ENCODE data around the gene OLFML2A.

The OLFML2A gene

DNA sequence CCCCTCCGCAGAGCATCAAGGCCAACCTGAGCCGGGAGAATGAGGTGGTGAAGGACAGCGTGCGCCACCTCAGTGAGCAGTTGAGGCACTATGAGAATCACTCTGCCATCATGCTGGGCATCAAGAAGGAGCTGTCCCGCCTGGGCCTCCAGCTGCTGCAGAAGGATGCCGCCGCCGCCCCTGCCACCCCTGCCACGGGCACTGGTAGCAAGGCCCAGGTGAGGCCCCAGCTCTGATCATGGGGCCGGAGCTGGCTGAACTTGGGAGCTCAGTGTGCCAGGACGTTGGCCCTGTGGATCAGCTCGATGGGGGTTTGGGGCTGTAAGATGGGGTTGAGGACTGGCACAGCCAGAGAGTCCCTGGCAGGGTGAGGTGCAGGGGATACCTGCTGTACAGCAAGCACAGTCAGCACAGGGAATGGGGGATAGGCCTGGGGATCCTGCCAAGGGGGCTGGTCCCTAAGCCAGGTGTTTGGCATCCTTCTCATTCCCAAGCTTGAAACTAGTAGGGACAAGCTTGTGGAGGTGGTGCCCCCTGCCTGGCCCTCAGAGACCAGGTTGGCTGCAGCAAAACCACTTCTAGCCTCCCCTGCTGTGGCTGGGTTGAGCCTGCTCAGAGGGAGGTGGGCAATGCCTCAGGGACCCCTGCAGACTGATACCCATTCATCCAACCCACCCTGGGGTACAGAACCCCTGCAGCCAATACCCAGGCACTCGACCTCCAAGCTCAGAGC is 22.5 kb downstream of the OLFML2A start:
- no peak for DNase-seq

- no peak for DNase-seq
These were observed 23.6 kb downstream of the OLFML2A start for GRCh38 chr9:124800306-124801259.

DNA sequence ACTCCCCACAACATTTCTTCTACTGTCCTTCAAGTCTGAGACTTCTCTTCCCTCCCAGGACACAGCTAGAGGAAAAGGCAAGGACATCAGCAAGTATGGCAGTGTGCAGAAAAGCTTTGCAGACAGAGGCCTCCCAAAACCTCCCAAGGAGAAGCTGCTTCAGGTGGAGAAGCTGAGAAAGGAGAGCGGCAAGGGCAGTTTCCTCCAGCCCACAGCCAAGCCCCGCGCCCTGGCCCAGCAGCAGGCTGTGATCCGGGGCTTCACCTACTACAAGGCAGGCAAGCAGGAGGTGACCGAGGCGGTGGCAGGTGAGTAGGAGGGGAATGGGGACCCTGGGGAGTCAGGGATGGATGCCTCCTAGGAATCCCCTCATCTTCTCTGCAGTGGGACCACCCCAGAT is 24.4 kb downstream of the OLFML2A start:
- no peak for DNase-seq

DNA sequence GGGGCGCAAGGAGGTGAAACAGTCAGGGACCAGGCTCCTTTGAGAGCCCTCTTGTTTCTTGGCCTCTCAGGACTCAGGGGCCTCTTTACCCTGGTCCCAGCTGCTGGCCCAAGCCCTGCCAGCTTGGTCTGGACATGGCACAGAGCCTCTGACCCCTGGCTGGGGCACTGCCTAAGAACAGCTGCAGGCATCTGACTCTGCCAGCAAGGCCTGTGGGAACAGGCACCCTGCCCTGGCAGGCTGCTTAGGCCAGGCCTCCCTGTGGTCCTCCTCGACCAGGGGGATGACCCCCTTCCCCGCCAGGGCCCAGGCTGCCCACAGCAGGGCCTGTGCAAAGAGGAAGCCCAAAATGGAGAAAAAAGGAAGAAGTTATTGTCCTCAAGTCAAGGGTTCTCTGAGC is 25.5 kb downstream of the OLFML2A start:
- DNase-seq: no peak

DNA sequence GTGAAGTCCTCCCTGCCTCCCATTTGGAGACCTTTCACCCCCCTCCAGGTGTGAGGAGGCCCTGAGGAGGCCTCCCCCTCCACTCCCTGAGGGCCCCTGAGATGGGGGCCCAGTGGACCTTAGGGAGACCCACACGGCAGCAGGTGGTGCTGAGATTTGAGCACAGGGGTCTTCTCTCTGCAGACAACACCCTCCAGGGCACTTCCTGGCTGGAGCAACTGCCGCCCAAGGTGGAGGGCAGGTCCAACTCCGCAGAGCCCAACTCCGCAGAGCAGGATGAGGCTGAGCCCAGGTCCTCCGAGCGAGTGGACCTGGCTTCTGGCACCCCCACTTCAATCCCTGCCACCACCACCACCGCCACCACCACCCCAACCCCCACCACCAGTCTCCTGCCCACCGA is 27.0 kb downstream of the OLFML2A start:
- DNase-seq: no peak

- DNase-seq: no peak
These were observed 28.3 kb downstream of the OLFML2A start for GRCh38 chr9:124805186-124805585.

DNA sequence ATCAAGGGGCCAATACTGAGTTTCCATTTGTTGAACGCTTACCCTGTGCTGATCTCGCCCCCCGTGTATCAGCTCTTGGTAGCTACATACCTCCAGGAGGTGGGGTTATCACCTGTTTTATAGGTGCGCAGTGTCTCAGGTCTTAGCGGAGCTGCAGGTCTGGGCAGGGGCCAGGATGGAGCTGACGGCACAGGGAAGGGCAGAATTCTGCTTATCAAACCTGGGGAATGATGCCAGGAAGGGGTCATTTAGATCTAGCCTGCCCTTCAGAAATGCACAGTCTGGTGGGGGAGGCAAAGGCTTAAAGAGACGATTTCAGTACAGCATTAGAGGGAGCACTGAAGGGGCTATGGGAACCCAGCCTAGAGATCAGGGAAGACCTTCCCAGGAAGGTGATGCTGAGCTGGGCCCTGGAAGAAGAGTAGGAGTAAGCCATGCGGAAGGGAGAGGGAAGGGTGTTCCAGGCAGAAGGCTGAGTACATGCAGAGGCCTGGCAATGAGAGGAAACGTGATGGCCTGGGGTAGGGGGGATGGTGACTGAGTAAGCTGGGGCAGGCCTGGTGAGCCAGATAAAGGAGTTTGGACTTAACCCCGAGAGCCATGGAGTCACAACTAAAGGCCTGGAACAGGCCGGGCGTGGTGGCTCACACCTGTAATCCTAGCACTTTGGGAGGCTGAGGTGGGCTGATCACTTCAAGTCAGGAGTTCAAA is 31.5 kb downstream of the OLFML2A start:
- DNase-seq: no peak

DNA sequence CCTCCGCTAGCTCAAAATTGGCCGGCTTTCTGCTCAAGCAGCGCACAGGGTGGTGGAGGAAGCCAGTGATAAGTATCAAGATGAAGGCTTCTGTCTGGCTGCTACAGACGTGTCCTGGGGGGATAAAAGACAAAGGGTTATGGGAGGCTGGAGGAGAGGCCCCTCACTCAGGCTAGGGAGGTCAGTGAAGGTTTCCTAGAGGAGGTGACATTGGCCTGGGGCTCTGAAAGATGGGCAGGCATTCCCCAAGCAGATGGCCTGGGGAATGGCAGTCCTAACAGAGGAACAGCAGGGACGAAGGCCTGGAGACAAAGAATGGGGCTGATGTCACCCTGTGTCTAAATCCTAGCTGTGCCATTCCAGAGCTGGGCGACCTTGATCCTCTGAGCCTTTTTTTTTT is 32.3 kb downstream of the OLFML2A start:
- DNase-seq: no peak

DNA sequence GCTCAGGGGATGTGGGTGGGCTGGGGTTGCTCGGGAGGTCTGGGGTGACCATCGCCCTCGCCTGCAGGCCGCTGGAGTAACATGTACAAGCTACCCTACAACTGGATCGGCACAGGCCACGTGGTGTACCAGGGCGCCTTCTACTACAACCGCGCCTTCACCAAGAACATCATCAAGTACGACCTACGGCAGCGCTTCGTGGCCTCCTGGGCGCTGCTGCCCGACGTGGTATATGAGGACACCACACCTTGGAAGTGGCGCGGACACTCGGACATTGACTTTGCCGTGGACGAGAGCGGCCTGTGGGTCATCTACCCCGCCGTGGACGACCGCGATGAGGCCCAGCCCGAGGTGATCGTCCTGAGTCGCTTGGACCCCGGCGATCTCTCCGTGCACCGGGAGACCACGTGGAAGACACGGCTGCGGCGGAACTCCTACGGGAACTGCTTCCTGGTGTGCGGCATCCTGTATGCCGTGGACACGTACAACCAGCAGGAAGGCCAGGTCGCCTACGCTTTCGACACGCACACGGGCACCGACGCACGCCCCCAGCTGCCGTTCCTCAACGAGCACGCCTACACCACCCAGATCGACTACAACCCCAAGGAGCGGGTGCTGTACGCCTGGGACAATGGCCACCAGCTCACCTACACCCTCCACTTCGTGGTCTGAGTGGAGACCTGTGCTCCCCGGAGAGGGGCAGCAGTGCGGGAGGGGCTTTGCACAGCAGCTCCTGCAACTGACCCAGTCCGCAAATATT is 33.0 kb downstream of the OLFML2A start:
- DNase-seq: no peak

DNA sequence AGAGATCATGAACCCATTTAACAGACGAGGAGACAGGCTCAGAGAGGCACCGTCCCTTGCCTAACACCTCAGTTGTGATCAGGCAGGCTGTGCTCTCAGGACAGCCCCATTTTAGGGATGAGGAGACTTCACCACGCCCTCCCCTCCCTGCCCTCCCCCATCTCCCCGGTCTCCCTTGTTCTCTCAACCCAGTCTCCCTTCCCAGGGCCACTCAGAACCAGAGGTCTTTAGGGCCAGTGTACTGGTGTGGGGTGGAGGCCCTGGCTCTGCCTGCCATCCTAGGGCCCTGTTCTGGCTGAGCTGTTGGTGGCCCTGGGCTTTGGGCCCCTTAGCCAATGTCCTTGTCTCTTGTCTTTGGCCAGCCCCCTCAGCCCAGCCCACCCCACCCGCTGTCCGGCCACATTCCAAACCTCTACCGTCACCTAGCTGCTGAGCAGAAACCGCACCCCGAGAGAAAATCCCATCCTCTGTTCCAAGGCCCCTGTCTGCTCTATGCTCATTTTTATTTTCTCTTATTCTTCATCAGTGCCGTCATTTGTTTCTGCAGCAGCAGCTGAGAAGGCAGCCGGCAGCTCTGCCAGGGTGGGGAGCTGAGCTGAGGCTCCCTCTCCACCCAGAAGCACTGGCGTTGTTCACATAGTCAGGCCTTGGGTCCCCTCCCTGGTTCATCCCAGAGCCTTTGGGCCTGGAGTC is 33.9 kb downstream of the OLFML2A start:
- no peak for DNase-seq

GRCh38 chr9:124812441-124812876 is 35.5 kb downstream of the OLFML2A start:
- no peak for DNase-seq

DNA sequence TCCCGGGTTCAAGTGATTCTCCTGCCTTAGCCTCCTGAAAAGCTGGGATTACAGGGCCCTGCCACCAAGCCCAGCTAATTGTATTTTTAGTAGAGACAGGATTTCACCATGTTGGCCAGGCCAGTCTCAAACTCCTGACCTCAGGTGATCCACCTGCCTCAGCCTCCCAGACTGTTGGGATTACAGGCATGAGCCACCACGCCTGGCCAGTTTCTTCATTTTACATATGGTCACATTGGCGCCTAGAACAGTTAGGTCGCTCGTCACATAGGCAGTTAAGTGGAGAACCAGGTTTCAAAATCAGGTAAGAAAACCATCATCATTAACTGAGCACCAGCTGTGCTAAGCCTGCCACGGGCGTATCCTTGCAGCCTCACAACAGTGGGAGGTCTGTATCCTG is 36.1 kb downstream of the OLFML2A start:
- DNase-seq: no peak

DNA sequence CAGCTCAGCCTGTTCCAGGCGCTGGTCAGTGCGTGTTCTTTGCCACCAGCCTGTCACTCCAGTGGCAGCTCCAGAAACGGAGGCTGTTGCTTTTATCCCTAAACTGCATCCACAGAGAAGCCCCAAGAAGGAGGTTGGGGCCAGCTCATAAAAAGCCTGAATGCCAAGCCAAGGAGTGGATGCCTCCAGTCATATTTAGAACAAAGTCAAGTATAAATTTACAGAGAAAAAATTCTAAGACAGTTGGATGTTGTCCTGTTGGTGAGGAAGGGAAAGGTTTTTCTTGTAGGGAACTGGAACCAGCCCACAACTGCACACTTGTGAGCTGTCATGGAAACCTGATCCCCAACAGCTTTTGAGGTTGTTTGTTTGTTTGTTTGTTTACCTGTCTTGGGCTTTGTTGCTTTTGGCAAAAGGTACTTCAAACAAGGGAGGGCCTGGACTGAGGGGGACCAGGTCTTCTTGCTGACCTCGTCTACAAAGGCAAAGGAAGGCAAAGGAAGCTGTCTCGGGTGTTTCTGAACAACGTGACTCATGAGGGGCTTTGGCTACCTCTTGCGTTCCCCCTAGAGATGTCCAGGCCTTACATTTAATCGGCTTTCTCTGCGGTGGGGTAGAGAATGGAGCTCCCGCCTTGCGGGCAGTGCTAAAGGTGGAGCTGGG is 36.7 kb downstream of the OLFML2A start:
- no peak for DNase-seq

DNA sequence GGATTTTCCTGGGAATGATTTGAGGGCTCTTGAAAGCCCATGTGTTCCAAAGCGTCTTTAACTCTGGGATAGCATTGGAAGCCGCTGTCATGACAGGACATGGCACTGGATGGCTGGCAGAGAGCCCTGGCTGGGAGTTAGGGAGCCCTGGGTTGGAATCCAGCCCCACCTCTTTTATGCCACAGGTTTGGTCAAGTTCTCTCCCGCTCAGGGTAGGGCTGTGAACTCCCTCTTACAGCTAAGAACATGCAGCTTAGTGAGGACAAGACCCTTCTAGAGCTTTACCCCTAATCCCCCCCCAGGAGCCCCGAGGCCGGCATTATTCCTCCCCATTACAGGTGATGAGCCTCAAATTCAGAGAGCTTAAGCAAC is 37.2 kb downstream of the OLFML2A start:
- no peak for DNase-seq

DNA sequence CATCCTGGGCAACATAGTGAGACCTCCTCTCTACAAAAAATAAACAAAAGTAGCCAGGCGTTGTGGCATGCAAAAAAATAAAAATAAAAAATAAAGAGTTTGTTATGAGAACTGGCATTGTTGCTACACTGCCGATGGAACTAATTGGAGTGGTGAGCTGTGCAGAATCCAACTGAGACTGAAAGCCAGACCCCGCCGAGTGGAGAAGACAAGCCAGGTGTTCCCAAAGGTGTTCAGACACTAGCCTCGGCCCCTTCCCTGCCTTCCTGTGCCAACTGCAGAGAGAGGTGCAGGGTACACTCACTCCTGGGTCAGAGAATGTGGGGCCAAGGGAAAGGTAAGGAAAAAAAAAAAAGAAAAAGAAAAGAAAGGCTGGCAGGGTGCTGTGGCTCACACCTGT is 38.7 kb downstream of the OLFML2A start:
- DNase-seq: no peak

DNA sequence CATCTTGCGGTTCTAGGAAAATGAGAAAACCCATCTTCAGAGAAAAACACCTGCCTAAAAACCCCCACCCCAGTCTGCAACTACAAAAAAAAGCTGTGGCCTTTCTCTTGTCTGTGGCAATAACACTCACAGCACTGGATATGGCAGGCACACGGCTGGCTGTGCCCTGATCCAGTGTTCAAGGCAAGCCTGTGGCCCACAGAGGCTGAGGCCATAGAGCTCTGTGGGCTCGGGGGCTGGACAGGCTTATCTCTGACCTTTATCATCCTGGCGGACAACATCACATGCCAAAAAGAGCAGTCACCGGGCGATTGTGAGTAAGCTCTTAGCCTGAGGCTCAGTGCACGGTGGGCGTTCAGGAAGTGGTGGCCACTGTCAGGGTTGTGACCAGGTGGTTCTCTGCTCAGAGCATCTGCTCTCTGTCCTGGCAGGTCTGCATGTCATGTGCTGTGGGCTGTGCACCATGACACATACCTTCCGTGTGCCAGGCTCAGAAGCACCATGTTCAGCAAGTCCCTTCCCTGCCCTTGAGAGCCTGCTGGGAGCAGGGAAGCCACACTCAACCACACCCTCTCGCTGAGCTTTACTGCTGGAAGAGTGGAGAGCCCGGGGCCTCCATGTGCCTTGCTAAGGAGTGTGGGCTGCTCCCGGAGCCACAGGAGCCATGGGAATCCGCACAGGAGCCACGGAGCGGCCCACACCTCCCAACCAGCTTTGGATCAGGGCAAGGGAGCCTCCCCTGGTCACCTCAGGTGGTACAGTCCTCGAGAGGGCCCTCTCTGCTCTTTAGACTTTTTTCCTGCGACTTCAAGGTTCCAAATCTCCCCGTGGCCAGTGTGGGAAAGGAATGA is 41.7 kb downstream of the OLFML2A start:
- no peak for DNase-seq

DNA sequence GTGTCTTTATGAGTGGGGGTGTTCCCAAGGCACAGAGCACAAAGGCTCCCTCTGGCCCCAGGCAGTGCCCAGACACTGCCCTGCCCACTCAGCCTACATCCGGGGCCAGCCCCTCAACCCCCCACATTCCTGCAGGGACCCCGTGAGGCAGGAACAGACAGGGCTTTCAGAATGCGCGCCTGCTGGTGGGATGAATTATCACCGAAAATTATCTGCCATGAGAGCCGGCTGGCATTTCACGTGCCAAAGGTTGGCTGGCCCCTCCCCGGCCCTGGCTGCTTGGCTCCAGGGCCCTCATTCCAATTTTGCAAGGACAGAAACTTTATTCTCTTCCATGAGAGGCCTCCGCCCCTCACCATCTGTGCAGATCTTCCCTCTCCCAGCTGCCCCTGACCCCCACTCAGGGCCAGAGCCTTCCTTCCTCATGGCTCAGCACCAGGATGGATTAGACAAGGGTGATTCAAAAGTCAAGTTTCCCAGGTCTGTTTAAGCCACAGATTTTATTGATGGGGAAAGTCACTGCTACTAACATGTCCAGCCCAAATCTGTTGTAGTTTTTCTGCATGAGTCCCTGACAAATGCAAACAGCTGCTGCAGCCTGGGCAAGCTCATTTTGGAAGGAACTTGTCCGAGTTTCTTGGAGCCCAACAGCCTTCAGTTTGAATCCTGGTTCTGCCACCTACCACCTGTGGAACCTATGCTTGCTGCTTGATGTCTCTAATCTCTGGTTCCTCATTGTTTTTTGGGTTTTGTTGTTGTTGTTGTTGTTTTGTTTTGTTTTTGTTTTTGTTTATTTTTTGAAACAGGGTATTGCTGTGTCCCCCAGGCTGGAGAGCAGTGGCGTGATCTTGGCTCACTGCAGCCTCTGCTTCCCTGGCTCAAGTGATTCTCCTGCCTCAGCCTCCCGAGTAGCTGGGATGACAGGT is 44.0 kb downstream of the OLFML2A start:
- no peak for DNase-seq

DNA sequence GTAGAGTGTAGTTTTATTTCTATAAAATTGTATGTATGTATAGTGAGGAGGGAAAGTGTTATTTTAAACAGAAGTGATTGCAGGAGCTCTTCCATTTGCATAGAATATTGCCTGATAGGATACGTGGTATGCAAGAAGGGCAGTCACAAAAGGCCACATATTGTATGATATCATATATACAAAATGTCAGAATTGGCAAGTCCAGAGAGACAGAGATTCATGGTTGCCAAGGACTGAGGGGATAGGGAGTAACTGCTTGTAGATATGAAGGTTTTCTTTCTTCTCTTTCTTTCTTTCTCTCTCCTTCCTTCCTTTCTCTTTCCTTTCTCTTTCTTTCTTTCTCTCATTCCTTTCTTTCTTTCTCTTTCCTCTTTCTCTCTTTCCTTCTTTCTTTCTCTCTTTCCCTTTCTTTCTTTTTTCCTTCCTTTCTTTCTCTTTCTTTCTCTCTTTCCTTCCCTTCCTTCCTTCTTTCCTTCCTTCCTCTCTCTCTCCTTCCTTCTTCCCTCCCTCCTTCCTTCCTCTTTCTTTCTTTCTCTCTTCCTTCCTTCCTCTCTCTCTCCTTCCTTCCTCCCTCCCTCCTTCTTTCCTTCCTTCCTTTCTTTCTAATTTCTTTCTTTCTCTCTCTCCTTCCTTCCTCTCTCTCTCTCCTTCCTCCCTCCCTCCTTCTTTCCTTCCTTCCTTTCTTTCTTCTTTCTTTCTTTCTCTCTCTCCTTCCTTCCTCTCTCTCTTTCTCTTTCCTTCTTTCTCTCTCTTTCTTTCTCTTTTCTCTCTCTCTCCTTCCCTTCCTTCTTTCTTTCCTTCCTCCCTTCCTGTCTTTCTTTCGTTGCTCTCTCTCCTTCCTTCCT is 51.8 kb downstream of the OLFML2A start:
- DNase-seq: no peak

GRCh38 chr9:124829334-124829669 is 52.4 kb downstream of the OLFML2A start:
- DNase-seq: no peak
